Activated naive CD8-positive, alpha-beta T cell treated with anti-CD3 and anti-CD28 coated beads, Interleukin-2, amount 10 ng/mL, durations not matched to agents 7 days and 5 days (primary cell): ENCODE results near the gene ERBB4. TPM values are rescaled to one million over a fixed set of nuclear protein-coding genes. Genes with fewer than 3 reads are reported as not detected.
A peak's percentile ranks its signal among the peaks of the same experiment; 100 is the strongest.
"Not testable (repeated sequence)": the region's sequence is repeated elsewhere in the genome, so short reads cannot be mapped to it uniquely, and the experiment has no call there.

Experiments
- ATAC-seq: fragments of 150-1000 bp; cut with Tn5 transposase; one replicate; pipeline ENCODE4 v1.10.0; 2021; ENCODE audit warnings: low read depth, moderate library complexity
- POLR2A ChIA-PET: fragments of 350-600 bp; sonication (Branson Sonifier 250); formaldehyde crosslinking; loops from one replicate; lab custom pipeline; 2021; ENCODE audit warnings: antibody characterized with exemption; lab: Charles Lee
- DNase-seq: peaks from one replicate; pipeline ENCODE4 v3.0.0; 2021
- H3K27ac Mint-ChIP-seq: one replicate; pipeline ENCODE4 v1.8.0; 2022; ENCODE audit warnings: mild to moderate bottlenecking, mixed read lengths
- H3K27me3 Mint-ChIP-seq: one replicate; pipeline ENCODE4 v1.8.0; 2022; ENCODE audit warnings: mild to moderate bottlenecking, moderate library complexity, mixed read lengths
- H3K36me3 Mint-ChIP-seq: one replicate; pipeline ENCODE4 v1.8.0; 2021; ENCODE audit warnings: mild to moderate bottlenecking, mixed read lengths
- H3K4me1 Mint-ChIP-seq: one replicate; pipeline ENCODE4 v1.8.0; 2021; ENCODE audit warnings: mixed read lengths
- H3K4me3 Mint-ChIP-seq: one replicate; pipeline ENCODE4 v1.8.0; 2022; ENCODE audit warnings: mild to moderate bottlenecking, moderate library complexity, mixed read lengths
- H3K9me3 Mint-ChIP-seq: one replicate; pipeline ENCODE4 v1.8.0; 2021; ENCODE audit warnings: mixed read lengths
- total RNA-seq, 2 experiments: library from RNA; stranded (reverse); gene quantifications; one replicate each; pipeline ENCODE4 v1.2.3, GENCODE V29; 2021

ERBB4 gene
- total RNA-seq, 2 experiments from 2014 or later = not detected

DNA sequence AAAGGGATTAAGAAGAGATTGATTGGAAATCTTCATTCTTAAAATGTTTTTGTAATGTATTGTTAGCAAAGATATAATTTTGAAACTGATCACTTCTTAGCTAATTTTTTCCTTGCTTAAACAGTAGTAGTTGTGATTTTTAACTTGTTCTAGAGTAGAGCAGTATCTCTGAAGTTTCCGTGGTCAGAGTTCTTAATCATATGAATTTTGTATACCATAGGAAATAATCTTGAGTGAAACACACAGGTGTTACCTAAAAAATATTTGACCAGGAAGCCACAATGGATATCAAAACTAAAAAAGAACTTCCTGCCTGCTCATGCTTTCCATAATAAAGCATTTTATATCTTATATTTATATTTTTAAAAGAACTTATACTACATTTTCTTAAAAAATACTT, 907.1 kb downstream of the ERBB4 start:
- POLR2A ChIA-PET = no interaction called here
- DNase-seq (no peak), ATAC-seq (no peak)
- Mint-ChIP-seq H3K27ac (no peak overlapping the region), H3K9me3 (no peaks in the 10 kb centered on the region), H3K4me1 (no peaks in the 10 kb centered on the region), H3K36me3 (no peaks in the 10 kb centered on the region), H3K4me3 (no peak overlapping the region), H3K27me3 (no peaks in the 10 kb centered on the region)

DNA sequence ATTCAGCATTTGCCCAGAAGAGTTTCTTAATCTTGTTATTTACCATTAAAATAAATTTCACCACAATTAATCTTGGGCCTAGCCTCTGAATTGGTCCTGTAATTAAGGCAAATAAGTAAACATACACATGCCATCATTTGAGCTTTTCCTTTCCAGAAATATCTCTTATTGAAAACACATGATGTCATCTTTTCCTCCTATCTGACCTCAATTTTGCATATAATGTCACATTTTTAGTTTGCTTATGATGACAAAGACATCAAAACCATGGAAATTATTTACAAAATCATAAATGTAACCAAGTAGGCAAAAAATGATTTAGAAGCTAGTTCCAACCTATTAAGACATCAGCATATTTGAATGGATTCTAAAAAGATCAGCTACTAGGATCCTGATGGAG, 915.5 kb downstream of the ERBB4 start:
- Mint-ChIP-seq H3K4me3 (no peak overlapping the region), H3K4me1 (no peaks in the 10 kb centered on the region), H3K9me3 (peaks cover 3% of the 10 kb centered on the region), H3K27ac (no peak overlapping the region), H3K36me3 (no peaks in the 10 kb centered on the region), H3K27me3 (no peaks in the 10 kb centered on the region)
- DNase-seq (no peak), ATAC-seq (no peak)
- POLR2A ChIA-PET = no interaction called here

DNA sequence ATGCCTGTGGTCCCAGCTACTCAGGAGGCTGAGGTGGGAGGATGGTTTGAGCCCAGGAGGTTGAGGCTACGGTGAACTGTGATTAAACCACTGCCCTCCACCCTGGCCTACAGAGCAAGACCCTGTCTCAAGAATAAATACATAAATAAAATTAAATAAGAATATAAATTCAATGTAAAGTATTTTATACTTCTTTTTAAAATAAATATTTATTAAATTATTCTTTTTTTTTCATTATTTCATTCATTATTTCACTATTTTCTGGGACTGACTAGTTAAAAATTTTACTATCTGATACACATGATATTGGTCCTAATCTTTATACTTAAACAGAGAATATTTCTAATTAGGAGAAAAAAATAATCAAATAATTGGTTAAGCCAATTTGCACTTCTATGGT, 917.6 kb downstream of the ERBB4 start:
- H3K4me1 Mint-ChIP-seq = no peaks in the 10 kb centered on the region
- H3K27me3 Mint-ChIP-seq = no peaks in the 10 kb centered on the region
- POLR2A ChIA-PET = no interaction called here
- no peaks in the 10 kb centered on the region for H3K36me3 Mint-ChIP-seq
- no peak overlapping the region for H3K4me3 Mint-ChIP-seq
- DNase-seq (no peak), ATAC-seq (no peak)
- H3K27ac Mint-ChIP-seq = no peak overlapping the region
- peaks cover 3% of the 10 kb centered on the region for H3K9me3 Mint-ChIP-seq

DNA sequence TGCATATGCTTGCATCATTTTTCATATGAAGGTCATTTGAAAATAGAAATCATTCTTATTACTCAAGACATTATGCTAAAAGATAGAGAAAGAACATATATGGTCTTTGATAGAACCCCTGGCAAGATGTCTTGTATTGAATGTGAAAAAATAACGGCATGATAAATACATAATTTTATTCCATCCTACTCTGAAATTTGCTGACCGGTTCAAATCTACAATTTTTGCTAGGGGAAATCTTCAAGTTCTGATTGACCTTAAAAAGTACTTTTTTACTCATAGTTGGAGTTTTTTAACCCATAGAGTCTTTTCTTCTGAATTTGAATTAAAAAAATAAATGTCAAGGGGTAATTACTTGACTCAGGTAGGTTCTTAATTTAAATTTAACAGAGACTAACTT, 920.8 kb downstream of the ERBB4 start:
- ATAC-seq (no peak), DNase-seq (no peak)
- H3K4me1 Mint-ChIP-seq = no peaks in the 10 kb centered on the region
- H3K9me3 Mint-ChIP-seq = no peaks in the 10 kb centered on the region
- no peaks in the 10 kb centered on the region for H3K27me3 Mint-ChIP-seq
- H3K27ac Mint-ChIP-seq = no peak overlapping the region
- H3K4me3 Mint-ChIP-seq = no peak overlapping the region
- POLR2A ChIA-PET = no interaction called here
- no peaks in the 10 kb centered on the region for H3K36me3 Mint-ChIP-seq

GRCh38 chr2:211611621-211612020, 927.0 kb downstream of the ERBB4 start:
- DNase-seq (no peak), ATAC-seq (no peak)
- Mint-ChIP-seq H3K9me3 (peaks cover 2% of the 10 kb centered on the region), H3K36me3 (peaks cover 2% of the 10 kb centered on the region), H3K4me3 (peak overlapping the region; percentile 74), H3K27me3 (no peaks in the 10 kb centered on the region), H3K27ac (peak overlapping the region; percentile 73), H3K4me1 (peaks cover 5% of the 10 kb centered on the region)
- POLR2A ChIA-PET = no interaction called here

GRCh38 chr2:211611061-211611518, 927.5 kb downstream of the ERBB4 start:
- peak; percentile 24 for DNase-seq
- Mint-ChIP-seq H3K4me1 (peaks cover 5% of the 10 kb centered on the region), H3K27ac (peak overlapping the region; percentile 73), H3K9me3 (peaks cover 2% of the 10 kb centered on the region), H3K36me3 (peaks cover 2% of the 10 kb centered on the region), H3K4me3 (peak overlapping the region; percentile 74), H3K27me3 (peaks cover 1% of the 10 kb centered on the region)
- peak; percentile 84 for ATAC-seq
- POLR2A ChIA-PET = no interaction called here

DNA sequence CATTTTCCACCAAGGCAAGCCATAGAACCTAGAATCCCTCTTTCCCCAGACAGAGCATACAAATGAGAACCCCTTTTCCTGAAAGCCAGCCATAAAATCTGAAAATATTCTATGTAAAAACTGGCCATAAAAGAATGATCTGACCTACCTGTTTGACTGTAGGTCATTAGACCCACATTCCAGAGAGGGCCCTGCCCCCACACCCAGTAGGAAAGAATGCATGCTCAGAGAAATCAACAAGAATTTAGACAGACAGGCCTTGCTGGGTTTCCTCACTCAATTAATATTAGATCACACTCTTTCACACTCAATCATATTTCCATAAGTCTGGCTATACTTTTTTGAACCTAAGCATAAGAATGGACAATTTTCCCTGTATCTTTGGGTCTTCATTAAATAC, 929.5 kb downstream of the ERBB4 start:
- Mint-ChIP-seq H3K27me3 (peaks cover 1% of the 10 kb centered on the region), H3K9me3 (peaks cover 2% of the 10 kb centered on the region), H3K4me1 (peaks cover 5% of the 10 kb centered on the region), H3K36me3 (peaks cover 2% of the 10 kb centered on the region), H3K27ac (no peak overlapping the region), H3K4me3 (no peak overlapping the region)
- ATAC-seq (no peak), DNase-seq (no peak)
- POLR2A ChIA-PET = no interaction called here

GRCh38 chr2:211599146-211599545, 939.5 kb downstream of the ERBB4 start:
- no peaks in the 10 kb centered on the region for H3K27me3 Mint-ChIP-seq

GRCh38 chr2:211598238-211598637, 940.4 kb downstream of the ERBB4 start:
- Mint-ChIP-seq H3K4me1 (no peaks in the 10 kb centered on the region), H3K36me3 (no peaks in the 10 kb centered on the region), H3K27me3 (no peaks in the 10 kb centered on the region), H3K4me3 (no peak overlapping the region), H3K27ac (no peak overlapping the region), H3K9me3 (no peaks in the 10 kb centered on the region)
- POLR2A ChIA-PET = no interaction called here
- DNase-seq = no peak
- no peak for ATAC-seq

More at GRCh38 chr2:211599146-211599545, 939.5 kb downstream of the ERBB4 start:
- no peak overlapping the region for H3K27ac Mint-ChIP-seq
- POLR2A ChIA-PET = no interaction called here
- no peak for ATAC-seq
- H3K9me3 Mint-ChIP-seq = no peaks in the 10 kb centered on the region
- no peak overlapping the region for H3K4me3 Mint-ChIP-seq
- DNase-seq = no peak
- no peaks in the 10 kb centered on the region for H3K36me3 Mint-ChIP-seq
- H3K4me1 Mint-ChIP-seq = no peaks in the 10 kb centered on the region

DNA sequence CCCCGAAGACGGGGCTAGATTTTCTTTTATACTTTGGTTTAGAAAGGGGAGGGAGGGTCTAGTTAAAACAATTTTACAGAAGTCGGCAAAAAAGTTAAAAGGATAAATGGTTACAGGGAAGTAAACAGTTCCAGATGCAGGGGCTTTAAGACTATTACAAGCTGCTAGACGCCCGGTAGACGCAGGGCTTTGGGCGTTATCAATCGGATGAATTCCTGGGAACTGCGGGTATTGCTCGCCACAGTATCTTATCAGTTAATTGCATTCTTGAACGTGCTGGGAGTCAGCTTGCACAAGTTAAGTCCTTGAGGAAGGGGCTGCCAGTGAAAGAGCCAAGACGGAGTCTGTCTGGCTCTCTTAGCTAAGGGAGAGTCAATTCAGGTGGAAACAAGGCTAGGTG, 946.6 kb downstream of the ERBB4 start:
- POLR2A ChIA-PET, H3K36me3 Mint-ChIP-seq, H3K4me1 Mint-ChIP-seq, H3K27ac Mint-ChIP-seq, H3K27me3 Mint-ChIP-seq, H3K9me3 Mint-ChIP-seq, DNase-seq, ATAC-seq, H3K4me3 Mint-ChIP-seq: not testable (repeated sequence)

- no peak overlapping the region for H3K4me3 Mint-ChIP-seq
- ATAC-seq (no peak), DNase-seq (no peak)
- H3K9me3 Mint-ChIP-seq = no peaks in the 10 kb centered on the region
- POLR2A ChIA-PET = no interaction called here
- H3K36me3 Mint-ChIP-seq = no peaks in the 10 kb centered on the region
- no peaks in the 10 kb centered on the region for H3K27me3 Mint-ChIP-seq
- no peaks in the 10 kb centered on the region for H3K4me1 Mint-ChIP-seq
- no peak overlapping the region for H3K27ac Mint-ChIP-seq
Measured at GRCh38 chr2:211591426-211591825, 947.2 kb downstream of the ERBB4 start.

- Mint-ChIP-seq H3K4me3 (no peak overlapping the region), H3K27ac (no peak overlapping the region), H3K9me3 (no peaks in the 10 kb centered on the region), H3K36me3 (no peaks in the 10 kb centered on the region), H3K4me1 (no peaks in the 10 kb centered on the region), H3K27me3 (no peaks in the 10 kb centered on the region)
- DNase-seq (no peak), ATAC-seq (no peak)
- POLR2A ChIA-PET = no interaction called here
Measured at GRCh38 chr2:211568439-211568838, 970.2 kb downstream of the ERBB4 start.

DNA sequence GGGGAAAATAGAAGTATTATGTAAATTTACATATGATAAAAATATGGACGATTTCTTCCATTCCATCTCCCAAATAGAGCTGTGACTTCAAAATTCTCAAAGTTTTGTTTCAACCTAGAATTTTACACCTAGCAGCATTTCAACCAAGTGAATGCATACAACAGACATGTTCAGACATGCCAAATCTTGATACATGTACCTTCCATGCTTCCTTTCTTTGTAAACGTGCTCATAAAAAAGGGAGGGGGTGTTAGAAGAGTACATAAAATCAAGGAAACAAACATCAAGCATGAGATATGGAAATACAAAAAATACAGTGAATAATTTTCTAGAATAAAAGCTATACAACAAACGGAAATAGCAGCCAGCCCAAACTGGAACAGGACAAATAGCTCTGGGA, 974.2 kb downstream of the ERBB4 start:
- Mint-ChIP-seq H3K4me3 (no peak overlapping the region), H3K4me1 (no peaks in the 10 kb centered on the region), H3K9me3 (no peaks in the 10 kb centered on the region), H3K27ac (no peak overlapping the region), H3K27me3 (no peaks in the 10 kb centered on the region), H3K36me3 (no peaks in the 10 kb centered on the region)
- no peak for DNase-seq
- POLR2A ChIA-PET = no interaction called here
- ATAC-seq = no peak

DNA sequence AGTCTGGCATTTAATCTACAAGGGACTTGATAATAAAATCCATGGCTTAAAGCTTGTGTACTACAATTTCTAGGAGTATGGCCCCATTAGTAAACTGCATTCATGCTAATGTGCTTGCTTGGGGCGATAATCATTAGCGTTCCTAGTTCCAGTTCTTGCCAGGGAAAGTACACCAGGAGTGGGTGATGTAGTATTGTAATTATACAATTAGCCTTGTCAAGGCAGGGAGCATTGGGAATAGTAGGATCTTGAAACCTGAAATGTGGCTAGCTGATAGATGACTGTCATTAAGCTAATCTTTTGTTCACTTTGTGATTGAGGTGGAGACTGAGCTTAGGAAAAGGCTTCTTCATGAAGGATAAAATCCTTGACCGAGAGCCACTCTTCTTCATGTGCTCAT, 993.0 kb downstream of the ERBB4 start:
- no peaks in the 10 kb centered on the region for H3K4me1 Mint-ChIP-seq
- no peaks in the 10 kb centered on the region for H3K36me3 Mint-ChIP-seq
- H3K4me3 Mint-ChIP-seq = no peak overlapping the region
- no peaks in the 10 kb centered on the region for H3K9me3 Mint-ChIP-seq
- ATAC-seq = no peak
- DNase-seq = no peak
- H3K27ac Mint-ChIP-seq = no peak overlapping the region
- POLR2A ChIA-PET = no interaction called here
- H3K27me3 Mint-ChIP-seq = no peaks in the 10 kb centered on the region

- POLR2A ChIA-PET = no interaction called here
- Mint-ChIP-seq H3K4me1 (no peaks in the 10 kb centered on the region), H3K36me3 (no peaks in the 10 kb centered on the region), H3K27me3 (no peaks in the 10 kb centered on the region), H3K9me3 (peaks cover 2% of the 10 kb centered on the region), H3K4me3 (no peak overlapping the region), H3K27ac (no peak overlapping the region)
- DNase-seq (no peak), ATAC-seq (no peak)
Measured at GRCh38 chr2:211534632-211535031, 1004.0 kb downstream of the ERBB4 start.
